AG10803 (cell line): Measurements from ENCODE around the gene SLC4A4.

ENCODE experiments used
- DNase-seq: peaks from one replicate; pipeline ENCODE4 v3.0.0; 2010; ENCODE audit warnings: low read depth
- H3K4me3 ChIP-seq: 2 replicates; pipeline ENCODE4 v1.5.1; 2011; ENCODE audit warnings: mild to moderate bottlenecking, low read length, control low read depth
- CTCF ChIP-seq: conservative IDR thresholded peaks from 2 replicates; pipeline ENCODE4 v1.5.1; 2011; ENCODE audit warnings: mild to moderate bottlenecking, low read length, control low read depth, inconsistent platforms

The SLC4A4 gene

GRCh38 chr4:71338846-71339593 is at the start of gene SLC4A4:
SLC4A4 (plus strand) TSS chr4:71339020.
- no peak within 1 kb of the TSS for H3K4me3 ChIP-seq
- TF ChIP-seq CTCF = no peak
- DNase-seq = peak; percentile 62

GRCh38 chr4:71290074-71290473 is 48.7 kb upstream of the SLC4A4 start:
- DNase-seq = peak; percentile 86
- no peak overlapping the region for H3K4me3 ChIP-seq
- no peak for TF ChIP-seq CTCF

GRCh38 chr4:71290476-71290875 is 48.3 kb upstream of the SLC4A4 start:
- DNase-seq = peak; percentile 13
- H3K4me3 ChIP-seq = no peak overlapping the region
- TF ChIP-seq CTCF = no peak

GRCh38 chr4:71292228-71292627 is 46.6 kb upstream of the SLC4A4 start:
- no peak for TF ChIP-seq CTCF
- DNase-seq = no peak
- no peak overlapping the region for H3K4me3 ChIP-seq

- H3K4me3 ChIP-seq = no peak overlapping the region
- DNase-seq = peak; percentile 53
- TF ChIP-seq CTCF = no peak
Measured at GRCh38 chr4:71293705-71294104, 45.1 kb upstream of the SLC4A4 start.

GRCh38 chr4:71294301-71294700 is 44.5 kb upstream of the SLC4A4 start:
- DNase-seq = peak; percentile 29
- TF ChIP-seq CTCF = no peak
- H3K4me3 ChIP-seq = no peak overlapping the region

- no peak for TF ChIP-seq CTCF
- DNase-seq = peak; percentile 39
- H3K4me3 ChIP-seq = no peak overlapping the region
Measured at GRCh38 chr4:71296945-71297344, 41.9 kb upstream of the SLC4A4 start.
